NCI-H2029 treated with DMSO at 0.1 percent for 48 hours (cell line): ENCODE measurements around the gene OLA1.

Experiments used
- DNase-seq: peaks from one replicate; lab custom pipeline; 2025; lab: John Stamatoyannopoulos, UW

Gene OLA1

DNA sequence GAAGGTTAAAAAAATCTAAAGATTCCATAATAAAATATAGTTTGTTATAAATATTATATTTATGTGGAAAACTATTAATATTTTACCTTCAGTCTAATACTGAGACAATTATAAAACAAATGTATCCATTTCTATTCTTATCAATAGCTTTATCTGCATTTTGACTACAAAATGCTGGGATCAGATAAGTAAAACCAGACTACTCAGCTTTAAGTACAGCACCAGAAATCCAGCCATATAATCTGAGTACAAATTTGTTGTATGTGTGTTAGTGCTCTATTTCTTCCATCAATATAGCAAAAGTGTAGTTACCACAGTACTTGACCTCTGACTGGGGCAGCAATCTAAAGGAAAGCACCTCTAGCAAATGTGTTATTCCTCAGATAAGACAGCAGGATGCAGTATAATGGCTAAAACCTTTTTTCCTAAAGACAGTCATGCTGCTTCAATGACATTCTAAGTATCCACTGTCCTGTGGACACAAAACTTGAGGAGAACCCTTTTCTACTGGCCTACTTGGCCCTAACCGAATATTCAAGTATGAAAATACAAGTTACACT lies 68.1 kb downstream of the OLA1 start:
- no peak for DNase-seq

DNA sequence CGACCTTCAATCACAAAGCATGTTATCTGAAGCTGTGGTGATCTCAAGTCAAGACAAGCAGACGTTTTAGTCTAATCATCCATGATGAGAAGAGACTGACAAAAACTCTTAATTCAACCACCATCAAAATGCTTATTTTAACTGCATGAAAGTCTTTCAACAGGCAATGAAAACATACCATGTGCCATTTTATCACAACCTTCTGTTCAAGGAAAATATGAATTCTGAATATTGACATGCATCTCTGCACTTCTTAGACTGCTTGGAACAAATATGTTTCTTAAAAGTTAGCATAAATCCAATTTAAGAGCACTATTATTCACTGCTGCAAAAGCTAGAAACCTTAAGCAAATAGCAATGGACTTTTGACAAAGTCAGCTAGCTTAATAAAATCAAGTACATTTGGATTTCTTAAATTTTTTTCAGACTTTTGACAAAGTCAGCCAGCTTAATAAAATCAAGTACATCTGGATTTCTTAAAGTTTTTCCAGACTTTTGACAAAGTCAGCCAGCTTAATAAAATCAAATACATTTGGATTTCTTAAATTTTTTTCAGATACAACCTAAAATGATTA lies 70.9 kb downstream of the OLA1 start:
- DNase-seq: no peak

DNA sequence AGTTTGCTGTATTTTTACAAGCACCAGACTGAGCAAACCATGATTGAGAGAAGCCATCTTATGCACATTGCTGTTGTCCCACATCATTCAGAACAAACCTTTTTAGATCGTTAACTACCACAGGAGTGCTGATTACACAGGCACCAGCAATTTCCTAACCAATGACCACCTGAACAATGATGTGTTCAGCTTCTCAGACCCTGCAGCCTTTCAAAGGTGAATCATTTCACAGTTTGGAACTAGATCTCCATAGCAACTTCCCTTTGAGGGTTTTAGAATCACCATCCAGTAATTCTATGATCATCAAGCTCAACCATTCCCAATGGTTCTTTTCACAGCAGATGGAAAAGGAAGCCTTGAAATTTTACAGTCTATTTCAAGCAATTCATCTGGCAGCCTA lies 71.4 kb downstream of the OLA1 start:
- peak; percentile 43 for DNase-seq

DNA sequence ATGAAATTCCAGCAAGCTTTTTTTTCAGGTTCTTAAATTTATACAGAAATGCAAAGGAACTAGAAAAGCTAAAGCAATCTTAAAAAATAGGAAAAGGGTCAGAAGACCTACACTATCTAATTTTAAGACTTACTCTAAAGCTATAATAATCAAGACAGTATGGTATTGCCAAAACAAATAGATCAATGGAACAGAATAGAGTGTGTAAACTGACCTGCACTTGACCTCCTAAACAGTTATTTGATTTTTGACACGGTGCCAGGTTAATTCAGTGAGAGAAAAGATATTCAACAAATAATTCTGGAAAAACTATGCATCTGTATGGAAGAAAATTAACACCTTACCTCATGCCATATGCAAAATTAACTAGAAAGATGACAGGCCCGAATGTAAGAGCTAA lies 73.6 kb downstream of the OLA1 start:
- peak; percentile 35 for DNase-seq

DNA sequence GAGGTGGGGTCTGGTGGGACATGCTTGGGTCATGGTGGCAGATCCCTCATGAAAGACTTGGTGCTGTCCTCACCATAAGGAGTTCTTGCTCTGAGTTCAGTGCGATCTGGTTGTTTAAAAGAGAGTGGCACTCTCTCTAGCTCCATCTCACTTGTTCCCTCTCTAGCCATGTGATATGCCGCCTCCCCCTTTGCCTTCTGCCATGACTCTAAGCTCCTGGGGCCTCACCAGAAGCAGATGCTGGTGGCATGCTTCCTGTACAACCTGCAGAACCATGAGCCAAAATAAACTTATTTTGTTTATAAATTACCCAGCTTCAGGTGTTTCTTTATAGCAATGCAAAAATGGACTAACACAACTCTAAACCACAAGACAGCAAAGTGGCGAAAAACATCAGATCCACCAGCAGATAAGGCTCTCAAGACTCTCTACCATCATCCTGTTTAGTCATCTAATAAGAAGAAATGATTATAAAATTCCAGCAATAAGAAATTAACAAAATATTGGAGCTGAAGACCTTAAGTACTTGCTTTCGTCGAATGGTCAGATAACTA lies 75.5 kb downstream of the OLA1 start:
- DNase-seq: no peak

DNA sequence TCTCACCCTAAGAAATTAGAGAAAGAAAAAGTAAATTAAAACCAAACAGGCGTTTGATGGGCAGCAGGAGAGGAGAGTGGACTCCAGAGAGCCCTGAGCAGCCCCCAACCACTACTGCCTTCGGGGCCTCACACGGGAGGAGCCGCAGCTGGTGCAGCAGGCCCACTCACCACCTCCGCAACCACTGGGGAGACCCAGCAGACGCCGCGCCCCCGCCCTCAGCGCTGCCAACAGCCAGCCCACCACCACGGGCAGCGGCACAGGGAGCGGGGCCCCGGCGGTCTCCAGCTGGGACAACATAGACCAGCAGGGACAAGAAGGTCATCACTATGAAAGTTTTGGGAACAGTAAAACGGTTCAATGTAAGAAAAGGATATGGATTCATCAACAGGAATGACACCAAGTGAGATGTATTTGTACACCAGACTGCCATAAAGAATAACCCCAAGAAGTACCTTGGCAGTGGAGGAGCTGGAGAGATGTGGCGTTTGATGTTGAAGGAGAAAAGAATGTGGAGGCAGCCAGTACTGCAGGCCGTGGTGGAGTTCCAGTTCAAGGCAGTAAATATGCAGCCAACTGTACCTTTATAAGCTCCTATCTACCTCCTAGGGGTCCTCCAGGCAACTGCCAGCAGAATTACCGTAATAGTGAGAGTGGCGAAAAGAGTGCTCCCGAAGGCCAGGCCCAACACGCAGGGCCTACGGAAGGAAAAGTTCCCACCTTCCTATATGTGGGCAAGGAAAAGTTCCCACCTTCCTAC lies 76.5 kb downstream of the OLA1 start:
- no peak for DNase-seq

DNA sequence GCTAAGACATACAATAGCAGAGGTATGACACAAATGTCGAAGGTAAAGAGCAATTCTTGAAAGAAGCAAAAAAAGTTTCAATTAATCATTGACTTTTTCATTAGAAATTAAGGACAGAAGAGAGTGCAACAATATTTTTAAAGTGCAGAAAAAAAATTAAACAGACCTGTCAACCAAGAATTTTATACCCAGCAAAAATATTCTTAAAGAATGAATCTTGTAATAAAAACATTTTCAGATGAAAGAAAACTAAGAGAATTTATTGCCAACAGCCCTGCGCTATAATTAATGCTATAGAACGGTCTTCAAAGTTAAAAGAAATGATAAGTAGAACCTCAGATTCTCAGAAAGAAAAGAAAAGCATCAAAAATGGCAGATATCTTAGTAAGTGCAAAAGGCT lies 79.0 kb downstream of the OLA1 start:
- no peak for DNase-seq

DNA sequence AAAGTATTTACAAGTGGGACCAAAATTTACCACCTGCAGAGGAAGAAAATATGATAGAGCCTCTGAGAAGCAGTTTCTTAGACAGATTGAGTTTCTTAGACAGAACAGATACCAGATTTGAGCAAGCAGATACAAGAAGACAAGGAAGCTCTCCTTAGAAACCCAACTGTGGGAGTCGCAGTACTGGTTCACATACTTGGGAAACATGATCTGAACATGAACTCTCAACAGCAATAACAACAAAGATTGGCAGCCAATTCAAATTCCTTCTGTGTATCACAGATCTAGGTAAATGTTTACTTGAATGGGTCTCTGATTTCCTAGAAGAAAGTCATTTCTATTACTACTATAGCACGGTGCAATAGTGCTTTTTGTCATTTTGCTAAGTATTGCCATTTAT lies 82.1 kb downstream of the OLA1 start:
- DNase-seq: no peak

DNA sequence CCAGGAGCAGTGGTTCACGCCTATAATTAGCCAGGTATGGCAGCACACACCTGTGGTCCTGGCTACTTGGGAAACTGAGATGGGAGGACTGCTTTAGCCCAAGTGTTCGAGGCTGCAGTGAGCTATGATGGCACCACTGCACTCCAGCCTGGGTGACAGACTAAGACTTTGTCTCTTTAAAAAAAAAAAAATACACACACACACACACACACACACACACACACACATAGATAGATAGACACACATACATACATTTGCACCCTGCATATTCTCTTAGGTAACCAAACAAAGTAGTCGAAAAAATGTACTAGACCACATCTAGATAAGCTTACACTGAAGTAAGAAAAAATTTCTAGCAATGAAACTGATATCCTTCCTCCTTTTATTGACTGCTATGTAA lies 86.8 kb downstream of the OLA1 start:
- DNase-seq: no peak

DNA sequence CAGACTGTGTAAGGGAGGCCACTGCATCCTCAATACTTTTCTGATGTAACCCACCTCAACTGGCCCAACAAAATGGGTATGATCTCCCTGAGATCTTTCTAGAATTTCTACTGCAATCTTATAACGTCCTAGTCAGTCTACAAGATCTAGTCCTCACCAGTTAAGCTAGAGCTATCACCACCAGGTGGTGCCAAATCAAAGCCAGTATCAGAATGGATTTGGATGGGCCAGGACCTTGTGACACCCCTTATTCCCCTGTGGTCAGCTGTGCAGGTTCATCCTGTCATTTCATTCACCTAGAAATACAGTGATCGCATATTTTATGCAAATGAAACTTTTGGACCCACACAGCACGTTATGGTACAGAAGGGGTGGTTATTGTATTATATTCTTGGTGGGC lies 90.3 kb downstream of the OLA1 start:
- no peak for DNase-seq

DNA sequence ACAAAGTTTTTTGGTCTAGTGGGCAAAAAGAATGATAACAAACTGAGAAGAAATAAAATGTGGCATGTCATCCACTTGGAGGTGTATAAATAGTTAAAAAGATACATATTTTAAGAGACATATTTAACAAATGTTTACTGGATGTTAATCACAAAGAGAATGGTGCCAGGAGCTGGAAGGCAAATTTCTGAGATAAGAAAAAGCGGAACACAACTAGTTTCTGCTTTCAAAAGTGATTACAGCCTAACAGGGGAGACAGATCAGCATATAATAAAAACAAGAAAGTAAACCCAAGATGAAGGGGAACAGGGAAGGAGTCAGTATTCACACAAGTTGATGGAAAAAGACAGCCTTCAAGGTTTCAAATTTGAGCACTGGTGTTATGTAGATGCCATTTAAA lies 91.3 kb downstream of the OLA1 start:
- DNase-seq: no peak

DNA sequence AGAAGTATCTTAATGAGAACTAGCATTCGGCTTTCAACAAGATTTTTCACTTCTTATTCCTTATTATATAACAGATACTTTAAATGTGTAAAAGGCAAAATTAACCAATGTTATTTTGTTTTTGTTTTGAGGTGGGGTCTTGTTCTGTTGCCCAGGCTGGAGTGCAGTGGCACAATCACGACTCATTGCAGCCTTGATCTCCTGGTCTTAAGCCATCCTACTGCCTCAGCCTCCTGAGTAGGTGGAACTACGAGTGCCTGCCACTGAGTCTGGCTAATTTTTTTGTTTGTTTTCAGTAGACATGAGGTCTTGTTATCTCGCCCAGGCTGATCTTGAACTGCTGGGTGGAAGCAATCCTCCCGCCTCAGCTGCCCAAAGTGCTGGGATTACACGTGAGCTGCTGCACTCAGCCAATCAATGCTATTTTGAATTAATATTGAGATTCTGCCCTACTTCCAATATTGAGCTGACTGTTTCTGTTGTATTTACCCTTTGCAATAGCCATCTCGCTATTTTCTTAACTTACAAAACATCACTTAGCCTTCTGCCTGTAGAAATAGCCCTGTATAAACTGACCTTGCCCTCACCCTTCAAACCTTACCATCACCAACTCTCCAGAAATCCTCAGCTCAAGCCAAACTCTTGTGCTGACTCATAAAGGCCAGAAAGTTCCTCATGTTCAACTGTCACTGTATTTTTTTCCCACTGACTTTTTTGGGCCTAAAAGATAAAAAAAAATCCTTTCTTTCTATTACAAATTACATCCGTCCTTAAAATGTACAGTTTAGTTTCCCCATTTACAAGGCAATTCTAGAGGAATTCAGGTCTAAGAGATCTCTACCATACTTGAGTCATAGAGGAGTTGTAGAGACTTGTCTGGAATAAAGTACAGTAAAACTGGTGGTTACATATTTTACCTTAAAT lies 94.3 kb downstream of the OLA1 start:
- no peak for DNase-seq

DNA sequence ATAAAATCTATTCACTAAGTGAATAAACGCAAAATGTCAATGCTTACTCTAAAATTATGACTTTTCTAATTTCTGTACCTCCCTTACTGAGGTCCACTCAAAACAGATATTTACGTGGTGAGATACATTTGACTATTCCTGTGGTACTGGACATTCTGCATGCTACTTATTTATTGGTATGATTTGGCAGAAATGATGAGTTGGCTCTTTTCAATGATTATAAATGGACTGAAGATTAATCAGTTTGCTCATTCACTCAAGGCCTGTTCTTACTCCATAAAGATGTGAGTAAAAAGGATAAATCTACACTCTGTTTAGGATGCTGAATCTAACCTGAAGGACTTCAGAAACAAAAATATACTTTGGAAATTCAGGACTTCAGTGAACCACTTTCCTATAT lies 98.8 kb downstream of the OLA1 start:
- DNase-seq: no peak

DNA sequence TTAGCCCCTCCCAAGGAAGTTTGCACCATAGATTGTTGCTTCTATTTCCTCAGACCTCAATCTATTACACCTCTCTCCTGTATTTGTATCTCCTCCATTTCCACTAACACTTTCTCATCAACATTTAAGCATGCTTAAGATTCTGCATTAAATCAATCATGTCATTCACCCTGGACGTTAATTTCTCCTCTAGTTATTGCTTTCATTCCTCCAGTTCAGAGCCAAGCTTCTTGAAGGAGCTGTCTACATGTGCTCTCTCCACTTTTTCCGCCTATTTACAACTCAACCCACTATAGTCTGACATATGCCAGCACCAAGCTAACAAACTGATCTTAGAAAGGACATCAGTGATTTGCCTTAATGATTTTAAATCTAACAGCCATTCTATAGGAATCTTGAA lies 99.5 kb downstream of the OLA1 start:
- DNase-seq: no peak

DNA sequence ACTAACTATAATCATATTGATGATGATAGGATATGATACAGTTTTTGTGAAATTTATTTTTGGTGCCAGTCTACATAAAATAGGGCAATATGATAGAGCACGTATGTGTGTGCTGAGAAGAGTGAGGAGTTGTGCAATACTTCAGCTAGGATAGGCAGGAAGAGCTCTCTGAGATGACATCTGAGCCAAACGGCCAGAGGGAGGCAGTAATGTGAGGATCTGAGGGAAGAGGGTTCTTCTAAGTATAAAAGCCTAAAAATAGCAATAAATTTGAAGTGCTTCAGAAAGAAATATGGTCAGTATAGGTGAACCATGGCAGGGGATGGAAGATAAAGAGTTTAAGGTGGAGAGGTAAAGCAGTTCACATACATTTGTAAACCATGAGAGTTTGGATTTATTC lies 102.5 kb downstream of the OLA1 start:
- no peak for DNase-seq

DNA sequence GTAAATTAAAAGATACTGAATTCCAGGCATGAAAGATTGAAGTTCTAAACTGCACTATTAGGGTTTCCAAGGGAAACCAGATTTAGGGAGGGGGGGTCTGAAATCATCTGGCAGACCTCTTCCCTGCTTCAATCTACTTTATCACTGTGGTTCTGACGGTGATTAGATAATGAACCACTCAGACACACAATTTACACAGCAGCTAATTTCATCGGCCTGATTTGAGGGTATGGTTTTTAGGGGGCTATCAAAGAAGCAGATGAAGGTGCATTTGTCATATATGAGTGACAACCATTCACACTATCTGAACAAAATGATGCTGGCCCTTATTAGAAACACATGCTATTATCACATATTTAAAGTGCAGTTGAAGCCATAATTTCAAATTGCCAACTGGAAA lies 106.0 kb downstream of the OLA1 start:
- DNase-seq: no peak

DNA sequence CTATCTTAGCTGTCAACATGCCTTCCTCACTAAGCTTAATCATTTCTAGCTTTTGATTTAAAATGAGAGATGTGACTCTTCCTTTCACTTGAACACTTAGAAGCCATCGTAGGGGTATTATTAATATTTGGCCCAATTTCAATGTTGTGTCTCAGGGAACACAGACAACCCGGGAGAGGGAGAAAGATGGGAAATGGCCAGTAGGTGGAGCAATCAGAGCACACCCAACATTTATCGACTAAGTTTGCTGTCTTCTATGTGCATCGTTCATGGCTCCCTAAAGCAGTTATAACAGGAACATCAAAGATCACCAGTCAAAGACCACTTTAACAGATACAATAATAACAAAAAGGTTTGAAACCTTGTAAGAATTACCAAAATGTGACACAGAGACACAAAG lies 110.2 kb downstream of the OLA1 start:
- no peak for DNase-seq

DNA sequence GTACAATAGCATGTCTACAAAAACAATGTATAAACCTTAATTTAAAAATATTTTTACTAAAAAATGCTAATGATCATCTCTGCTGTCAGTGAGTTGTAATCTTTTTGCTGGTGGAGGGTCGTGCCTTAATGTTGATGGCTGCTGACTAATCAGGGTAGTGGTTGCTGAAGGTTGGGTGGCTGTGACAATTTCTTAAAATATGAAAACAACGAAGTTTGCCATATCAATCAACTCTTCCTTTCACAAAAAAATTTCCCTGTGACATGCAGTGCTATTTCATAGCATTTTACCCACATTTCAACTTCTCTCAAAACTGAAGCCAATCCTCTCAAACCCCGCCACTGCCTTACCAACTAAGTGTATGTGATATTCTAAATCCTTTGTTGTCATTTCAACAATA lies 112.4 kb downstream of the OLA1 start:
- DNase-seq: no peak

DNA sequence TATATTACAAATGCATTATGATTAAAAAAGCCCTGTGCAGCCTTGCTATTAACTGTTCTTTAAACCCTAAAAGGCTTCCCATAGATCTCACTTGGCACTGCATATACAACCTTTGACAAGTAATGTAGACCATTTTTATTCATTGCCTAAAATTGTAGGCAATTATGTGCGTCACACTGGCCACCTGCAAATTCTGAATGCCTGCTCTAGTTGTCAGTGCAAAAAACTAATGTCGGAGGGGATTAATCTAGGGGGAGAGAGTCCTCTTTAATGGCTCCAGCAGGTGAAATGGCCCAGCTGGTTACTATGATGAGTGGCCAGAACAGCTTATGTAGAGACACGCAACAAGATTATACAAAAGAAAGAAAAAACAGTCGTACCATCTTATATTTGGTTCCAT lies 123.2 kb downstream of the OLA1 start:
- no peak for DNase-seq

DNA sequence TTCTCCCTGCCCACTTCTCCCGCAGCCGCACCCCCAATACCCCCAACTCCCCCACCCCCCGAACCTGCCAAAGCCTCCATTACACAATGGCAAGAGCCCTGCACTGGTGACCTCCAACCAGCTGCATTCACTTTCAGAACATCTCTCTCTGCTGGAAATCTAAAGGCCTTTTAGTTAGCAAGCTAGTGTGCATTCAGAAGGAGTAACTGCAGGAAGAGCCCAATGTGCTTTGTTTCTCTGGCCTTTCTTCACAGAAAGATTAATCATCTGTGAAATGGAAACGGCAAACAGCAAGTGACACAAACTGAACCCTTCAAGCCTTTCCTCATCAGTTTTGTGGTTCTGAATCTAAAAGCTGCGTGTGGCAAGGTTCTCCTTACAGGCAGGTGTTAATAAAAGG lies 124.2 kb downstream of the OLA1 start:
- DNase-seq: no peak

DNA sequence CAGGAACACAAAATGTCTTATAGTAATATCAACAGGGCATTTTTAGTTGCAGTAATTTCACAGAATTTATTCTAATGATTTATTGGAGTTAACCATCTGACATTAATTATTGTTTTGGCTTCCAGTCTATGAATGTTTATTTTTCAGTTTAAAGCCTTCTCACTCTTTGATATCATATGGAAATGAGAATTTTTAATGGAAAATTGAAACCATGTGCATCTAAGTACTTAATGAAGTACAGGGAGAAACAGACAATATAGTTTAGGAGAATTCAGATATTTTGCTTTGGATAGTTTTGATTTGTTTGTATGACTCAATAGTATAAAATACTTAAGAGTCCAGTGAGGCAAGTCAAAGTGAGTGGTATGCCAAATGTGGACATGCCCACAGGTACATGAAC lies 126.1 kb downstream of the OLA1 start:
- no peak for DNase-seq

DNA sequence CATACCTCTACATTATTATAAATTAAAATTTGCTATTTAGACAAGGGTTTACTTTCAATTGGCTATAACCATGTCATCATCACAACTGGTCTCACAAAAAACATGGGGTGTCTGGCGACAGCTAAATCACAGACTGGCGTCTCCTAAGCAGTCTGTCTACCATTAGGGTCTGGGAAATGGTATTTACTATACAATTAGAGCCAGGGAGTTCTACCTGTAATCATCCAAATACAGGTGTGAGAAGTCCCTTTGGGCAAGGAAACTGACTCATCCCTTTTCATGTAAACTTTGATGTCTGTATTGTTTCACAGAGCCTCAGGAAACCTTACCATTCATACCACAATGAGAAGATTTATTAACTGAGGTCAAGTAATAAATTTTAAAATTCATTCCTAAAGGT lies 126.7 kb downstream of the OLA1 start:
- no peak for DNase-seq

DNA sequence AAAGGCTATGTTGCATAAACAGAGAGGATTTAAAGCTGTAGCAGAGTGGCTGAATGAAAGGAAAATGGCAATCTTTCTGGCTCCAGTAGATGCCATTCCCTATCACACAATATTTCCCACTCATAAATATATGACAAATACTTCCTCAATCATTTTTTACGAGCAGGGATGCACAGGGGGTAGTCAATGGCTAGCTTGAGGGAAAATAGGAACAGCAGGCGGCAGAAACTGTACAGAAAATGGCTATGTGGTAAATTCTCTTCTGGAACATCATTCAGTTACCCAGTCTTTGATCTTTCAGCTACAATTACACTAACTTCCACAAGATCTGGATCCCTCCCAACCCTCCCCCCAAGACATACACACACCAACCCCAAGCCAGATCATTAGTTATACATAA lies 127.2 kb downstream of the OLA1 start:
- no peak for DNase-seq
